Neural progenitor cell (in vitro differentiated cells): ENCODE results near the gene NSUN6. TPM values are rescaled to one million over a fixed set of nuclear protein-coding genes. Genes with fewer than 3 reads are reported as not detected.

Experiments
- DNase-seq: peaks from one replicate; pipeline ENCODE4 v3.0.0-alpha.2; 2016; ENCODE audit warnings: low spot score
- H2AFZ ChIP-seq: fragments of 200-600 bp; sonication (generic); replicated peaks from 2 replicates; pipeline ENCODE4 v1.6.1; 2016; ENCODE audit warnings: antibody characterized with exemption
- H3F3A ChIP-seq: fragments of 200-600 bp; sonication (generic); 2 replicates; pipeline ENCODE4 v1.6.1; 2016; ENCODE audit warnings: antibody characterized with exemption, low read depth
- H3K27ac ChIP-seq: fragments of 200-600 bp; sonication (generic); 2 replicates; pipeline ENCODE4 v1.5.1; 2016; ENCODE audit warnings: mild to moderate bottlenecking
- H3K27me3 ChIP-seq: fragments of 200-600 bp; sonication (generic); 2 replicates; pipeline ENCODE4 v1.6.1; 2016; ENCODE audit warnings: mild to moderate bottlenecking, moderate library complexity
- H3K36me3 ChIP-seq: fragments of 200-600 bp; sonication (generic); 2 replicates; pipeline ENCODE4 v1.5.1; 2016
- H3K4me1 ChIP-seq: fragments of 200-600 bp; sonication (generic); 2 replicates; pipeline ENCODE4 v1.6.1; 2016; ENCODE audit warnings: mixed run types
- H3K4me2 ChIP-seq: fragments of 200-600 bp; sonication (generic); 2 replicates; pipeline ENCODE4 v1.6.1; 2016
- H3K4me3 ChIP-seq: fragments of 200-600 bp; sonication (generic); 2 replicates; pipeline ENCODE4 v1.5.1; 2016
- H3K79me2 ChIP-seq: fragments of 200-600 bp; sonication (generic); 2 replicates; pipeline ENCODE4 v1.6.1; 2016; ENCODE audit warnings: low read depth
- H3K9ac ChIP-seq: fragments of 200-600 bp; sonication (generic); 2 replicates; pipeline ENCODE4 v1.6.1; 2016
- H3K9me3 ChIP-seq: fragments of 200-600 bp; sonication (generic); 2 replicates; pipeline ENCODE4 v1.5.1; 2016; ENCODE audit warnings: low read depth
- H4K20me1 ChIP-seq: fragments of 200-600 bp; sonication (generic); 2 replicates; pipeline ENCODE4 v1.6.1; 2016; ENCODE audit warnings: low read depth
- H3K27ac Mint-ChIP-seq: 3 replicates; pipeline ENCODE4 v1.8.0; 2021; ENCODE audit warnings: mixed read lengths
- H3K27me3 Mint-ChIP-seq: 2 replicates; pipeline ENCODE4 v1.8.0; 2022; ENCODE audit warnings: low read depth, mild to moderate bottlenecking, inconsistent platforms, moderate library complexity, mixed read lengths; ENCODE audit not compliant: insufficient read depth
- H3K36me3 Mint-ChIP-seq: 3 replicates; pipeline ENCODE4 v1.8.0; 2021; ENCODE audit warnings: mixed read lengths
- H3K4me1 Mint-ChIP-seq: 3 replicates; pipeline ENCODE4 v1.8.0; 2021; ENCODE audit warnings: mixed read lengths
- H3K4me3 Mint-ChIP-seq: 3 replicates; pipeline ENCODE4 v1.8.0; 2021; ENCODE audit warnings: mild to moderate bottlenecking, moderate library complexity, mixed read lengths
- H3K9me3 Mint-ChIP-seq: 3 replicates; pipeline ENCODE4 v1.8.0; 2020; ENCODE audit warnings: mixed read lengths
- EZH2 ChIP-seq: fragments of 200-600 bp; sonication (generic); IDR thresholded peaks from 2 replicates; pipeline ENCODE4 v1.6.1; 2017; ENCODE audit warnings: antibody characterized with exemption, mild to moderate bottlenecking, moderate library complexity
- EZH2phosphoT487 ChIP-seq: fragments of 200-600 bp; sonication (generic); IDR thresholded peaks from 2 replicates; pipeline ENCODE4 v1.6.1; 2017; ENCODE audit warnings: antibody characterized with exemption
- total RNA-seq: library from RNA; depleted of rRNA; stranded (reverse); fragments of >200 nt; gene quantifications from 2 replicates; pipeline ENCODE4 v1.2.3, GENCODE V29; 2015; ENCODE audit warnings: low replicate concordance
- TF ChIP-seq, protein P1 (sequence below): fragments of 200-600 bp; sonication (generic); IDR thresholded peaks from 2 replicates; pipeline ENCODE4 v1.5.1; 2017; ENCODE audit warnings: antibody characterized with exemption, mild to moderate bottlenecking

The NSUN6 gene
- total RNA-seq, 1 donor from 2014 or later: 21.9 TPM

DNA sequence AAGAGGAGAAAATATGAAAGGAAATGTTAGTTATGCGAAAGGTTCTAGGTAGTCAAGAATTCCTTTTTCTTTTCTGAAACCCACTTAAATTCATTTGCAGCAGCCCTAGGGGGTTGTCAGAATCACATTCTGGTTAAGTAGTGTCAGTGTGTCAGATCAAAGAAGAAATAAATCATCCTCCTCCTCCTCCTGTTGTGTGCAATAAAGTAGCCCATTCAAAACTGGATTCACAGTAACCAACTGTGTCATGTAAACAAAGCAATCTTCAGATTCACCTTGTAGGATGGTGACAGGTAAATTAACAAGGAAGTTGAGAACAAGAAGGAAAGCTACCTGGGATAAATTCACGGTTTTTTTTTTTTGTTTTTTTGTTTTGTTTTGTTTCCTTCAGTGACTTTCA is 127.5 kb downstream of the NSUN6 start:
- no peaks in the 10 kb centered on the region for H3K27me3 Mint-ChIP-seq
- H4K20me1 ChIP-seq: no peaks in the 10 kb centered on the region
- no peaks in the 10 kb centered on the region for H3K9me3 Mint-ChIP-seq
- H3K36me3 ChIP-seq: no peaks in the 10 kb centered on the region
- no peak overlapping the region for H2AFZ ChIP-seq
- no peak for DNase-seq
- peaks cover 7% of the 10 kb centered on the region for H3K4me1 Mint-ChIP-seq
- H3K4me3 Mint-ChIP-seq: no peak overlapping the region
- H3K27me3 ChIP-seq: no peaks in the 10 kb centered on the region
- H3K79me2 ChIP-seq: no peaks in the 10 kb centered on the region
- H3K4me2 ChIP-seq: no peak overlapping the region
- no peak overlapping the region for H3K9ac ChIP-seq
- no peak overlapping the region for H3K4me3 ChIP-seq
- TF ChIP-seq EZH2 (no peak), EZH2phosphoT487 (no peak)
- TF ChIP-seq, protein P1, sequence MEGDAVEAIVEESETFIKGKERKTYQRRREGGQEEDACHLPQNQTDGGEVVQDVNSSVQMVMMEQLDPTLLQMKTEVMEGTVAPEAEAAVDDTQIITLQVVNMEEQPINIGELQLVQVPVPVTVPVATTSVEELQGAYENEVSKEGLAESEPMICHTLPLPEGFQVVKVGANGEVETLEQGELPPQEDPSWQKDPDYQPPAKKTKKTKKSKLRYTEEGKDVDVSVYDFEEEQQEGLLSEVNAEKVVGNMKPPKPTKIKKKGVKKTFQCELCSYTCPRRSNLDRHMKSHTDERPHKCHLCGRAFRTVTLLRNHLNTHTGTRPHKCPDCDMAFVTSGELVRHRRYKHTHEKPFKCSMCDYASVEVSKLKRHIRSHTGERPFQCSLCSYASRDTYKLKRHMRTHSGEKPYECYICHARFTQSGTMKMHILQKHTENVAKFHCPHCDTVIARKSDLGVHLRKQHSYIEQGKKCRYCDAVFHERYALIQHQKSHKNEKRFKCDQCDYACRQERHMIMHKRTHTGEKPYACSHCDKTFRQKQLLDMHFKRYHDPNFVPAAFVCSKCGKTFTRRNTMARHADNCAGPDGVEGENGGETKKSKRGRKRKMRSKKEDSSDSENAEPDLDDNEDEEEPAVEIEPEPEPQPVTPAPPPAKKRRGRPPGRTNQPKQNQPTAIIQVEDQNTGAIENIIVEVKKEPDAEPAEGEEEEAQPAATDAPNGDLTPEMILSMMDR: no peak
- no peaks in the 10 kb centered on the region for H3K9me3 ChIP-seq
- H3K36me3 Mint-ChIP-seq: no peaks in the 10 kb centered on the region
- H3F3A ChIP-seq: no peaks in the 10 kb centered on the region
- no peak overlapping the region for H3K27ac Mint-ChIP-seq
- H3K4me1 ChIP-seq: no peaks in the 10 kb centered on the region
- H3K27ac ChIP-seq: no peak overlapping the region

DNA sequence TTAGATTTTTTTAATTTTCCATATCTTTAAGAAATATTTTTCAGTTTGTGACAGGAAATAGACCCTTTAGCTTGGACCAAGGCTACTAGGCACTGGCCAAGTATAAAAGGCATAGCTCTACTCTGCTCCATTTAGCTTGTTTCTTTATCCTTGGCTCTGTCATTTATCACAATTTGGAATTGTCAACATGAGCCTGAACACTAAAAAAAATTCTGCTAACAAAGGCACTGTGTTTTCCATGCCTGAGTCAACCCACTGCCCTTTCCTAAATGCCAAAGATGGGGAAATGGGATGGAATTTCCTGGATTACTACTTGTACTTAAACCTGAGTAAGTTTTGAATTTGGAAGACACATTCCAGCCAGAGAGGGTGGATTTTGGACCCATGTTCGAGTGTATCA is 128.4 kb downstream of the NSUN6 start:
- Histone ChIP-seq H3K4me2 (no peak overlapping the region), H2AFZ (no peak overlapping the region), H3K27me3 (no peaks in the 10 kb centered on the region), H3K36me3 (no peaks in the 10 kb centered on the region), H3K9ac (no peak overlapping the region), H3F3A (no peaks in the 10 kb centered on the region), H3K4me1 (no peaks in the 10 kb centered on the region), H3K79me2 (no peaks in the 10 kb centered on the region), H3K4me3 (no peak overlapping the region), H3K27ac (no peak overlapping the region), H3K9me3 (no peaks in the 10 kb centered on the region), H4K20me1 (no peaks in the 10 kb centered on the region)
- Mint-ChIP-seq H3K4me3 (no peak overlapping the region), H3K27me3 (no peaks in the 10 kb centered on the region), H3K9me3 (no peaks in the 10 kb centered on the region), H3K36me3 (no peaks in the 10 kb centered on the region), H3K27ac (no peak overlapping the region), H3K4me1 (peaks cover 7% of the 10 kb centered on the region)
- TF ChIP-seq EZH2: no peak
- TF ChIP-seq, protein P1: no peak
- no peak for TF ChIP-seq EZH2phosphoT487
- no peak for DNase-seq

DNA sequence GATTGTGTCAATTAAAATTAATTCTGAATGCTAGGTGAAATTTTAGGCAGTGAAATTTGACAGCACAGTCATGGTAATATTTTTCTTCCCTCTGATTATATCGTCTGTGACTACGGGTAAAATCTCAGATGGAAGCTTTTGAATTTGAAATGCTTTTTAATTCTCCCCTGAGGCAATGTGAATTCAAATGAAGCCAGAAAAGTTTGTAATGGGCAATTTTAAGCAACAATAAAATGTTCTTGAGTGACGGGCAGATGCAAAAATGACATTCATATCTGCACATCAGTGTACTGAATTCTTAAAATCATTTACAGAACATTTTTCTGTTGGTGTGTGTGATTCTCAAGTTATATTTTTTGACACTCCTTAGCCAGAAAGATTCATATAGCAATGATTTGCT is 134.5 kb downstream of the NSUN6 start:
- H2AFZ ChIP-seq: no peak overlapping the region
- no peaks in the 10 kb centered on the region for H3K9me3 Mint-ChIP-seq
- no peaks in the 10 kb centered on the region for H3K9me3 ChIP-seq
- no peak overlapping the region for H3K9ac ChIP-seq
- H3F3A ChIP-seq: no peaks in the 10 kb centered on the region
- H3K79me2 ChIP-seq: no peaks in the 10 kb centered on the region
- H3K27ac ChIP-seq: no peak overlapping the region
- no peak for DNase-seq
- H3K36me3 ChIP-seq: no peaks in the 10 kb centered on the region
- H3K27ac Mint-ChIP-seq: no peak overlapping the region
- no peaks in the 10 kb centered on the region for H3K4me1 ChIP-seq
- H3K4me3 ChIP-seq: no peak overlapping the region
- H3K27me3 ChIP-seq: no peaks in the 10 kb centered on the region
- H3K36me3 Mint-ChIP-seq: no peaks in the 10 kb centered on the region
- no peaks in the 10 kb centered on the region for H4K20me1 ChIP-seq
- H3K4me3 Mint-ChIP-seq: no peak overlapping the region
- no peaks in the 10 kb centered on the region for H3K4me1 Mint-ChIP-seq
- H3K4me2 ChIP-seq: no peak overlapping the region
- TF ChIP-seq EZH2 (no peak), EZH2phosphoT487 (no peak)
- TF ChIP-seq, protein P1: no peak
- no peaks in the 10 kb centered on the region for H3K27me3 Mint-ChIP-seq
